Upper lobe of left lung (tissue), 4 donors: ENCODE measurements around the gene CCBE1.

Experiments
- CTCF ChIP-seq, 6 experiments: fragments of 450-650 bp in 4 of 6; fragments of 200-600 bp in 2 of 6; sonication (generic) in 2 of 6; IDR thresholded peaks; one replicate each; pipeline ENCODE4 v1.5.1; 2016 to 2019; ENCODE audit warnings: antibody characterized with exemption in 6 of 6
- POLR2A ChIP-seq, 4 donors: fragments of 450-650 bp; IDR thresholded peaks; one replicate each; pipeline ENCODE4 v1.5.1; 2016 to 2017; ENCODE audit warnings: antibody characterized with exemption in 4 of 4, mild to moderate bottlenecking in 2 of 4
- POLR2AphosphoS5 ChIP-seq, 2 donors: sonication (generic); formaldehyde crosslinking; IDR thresholded peaks; one replicate each; pipeline ENCODE4 v1.5.1; 2017; ENCODE audit warnings: antibody characterized with exemption in 2 of 2

GRCh38 chr18:59592624-59593023, 104.6 kb downstream of the CCBE1 start:
- no peak for TF ChIP-seq POLR2A (IDR thresholded peaks at IDR 0.05)
- TF ChIP-seq CTCF (IDR thresholded peaks at IDR 0.05) = no peak
- TF ChIP-seq POLR2AphosphoS5 (IDR thresholded peaks at IDR 0.05) = no peak
